Neuronal stem cell (in vitro differentiated cells): ENCODE data around the gene AFF4.

Experiments used
- DNase-seq: peaks from one replicate; pipeline ENCODE4 v3.0.0-alpha.2; 2013; ENCODE audit warnings: low spot score
- H2AFZ ChIP-seq: one replicate; pipeline ENCODE4 v1.6.1; 2013; ENCODE audit warnings: mild to moderate bottlenecking, low read length, inconsistent platforms
- H2AK5ac ChIP-seq: 2 replicates; pipeline ENCODE4 v1.6.1; 2013; ENCODE audit warnings: low read depth, mild to moderate bottlenecking, inconsistent platforms, low read length, moderate library complexity, mixed read lengths
- H2BK120ac ChIP-seq: 2 replicates; pipeline ENCODE4 v1.6.1; 2013; ENCODE audit warnings: low read depth, mild to moderate bottlenecking, inconsistent platforms, low read length, moderate library complexity, mixed read lengths
- H2BK12ac ChIP-seq: one replicate; pipeline ENCODE4 v1.6.1; 2013; ENCODE audit warnings: low read length, inconsistent platforms
- H2BK15ac ChIP-seq: 2 replicates; pipeline ENCODE4 v1.6.1; 2013; ENCODE audit warnings: mild to moderate bottlenecking, low read length, inconsistent platforms, mixed read lengths
- H2BK5ac ChIP-seq: one replicate; pipeline ENCODE4 v1.6.1; 2013; ENCODE audit warnings: inconsistent platforms, mild to moderate bottlenecking, low read length, moderate library complexity
- H3K14ac ChIP-seq: one replicate; pipeline ENCODE4 v1.6.1; 2013; ENCODE audit warnings: low read length, inconsistent platforms
- H3K18ac ChIP-seq: 2 replicates; pipeline ENCODE4 v1.6.1; 2013; ENCODE audit warnings: low read length, inconsistent platforms
- H3K23ac ChIP-seq: 2 replicates; pipeline ENCODE4 v1.6.1; 2013; ENCODE audit warnings: low read depth, mild to moderate bottlenecking, mixed read lengths, low read length, inconsistent platforms; ENCODE audit not compliant: poor library complexity
- H3K27ac ChIP-seq: replicated peaks from 3 replicates; pipeline ENCODE4 v1.5.1; 2013; ENCODE audit warnings: low read length, inconsistent platforms
- H3K27me3 ChIP-seq, 3 experiments: 2 replicates each; pipeline ENCODE4 v1.6.1; 2013; ENCODE audit warnings: low read length in 3 of 3, mild to moderate bottlenecking in 2 of 3, inconsistent platforms in 1 of 3, low read depth in 1 of 3, mixed read lengths in 1 of 3, moderate library complexity in 1 of 3; ENCODE audit not compliant: control insufficient read depth in 3 of 3, insufficient read depth in 3 of 3
- H3K36me3 ChIP-seq, 2 donors: replicated peaks in 1 of 2; 2 replicates each; pipeline ENCODE4 v1.6.1; 2013; ENCODE audit warnings: low read length in 2 of 2; ENCODE audit not compliant: control insufficient read depth in 2 of 2, insufficient read depth in 2 of 2
- H3K4ac ChIP-seq: 2 replicates; pipeline ENCODE4 v1.6.1; 2013; ENCODE audit warnings: inconsistent platforms, mild to moderate bottlenecking, low read length, moderate library complexity
- H3K4me1 ChIP-seq, 2 donors: 1 replicate in 1 of 2; 2 replicates in 1 of 2; pipeline ENCODE4 v1.6.1; 2013; ENCODE audit warnings: low read length in 2 of 2, low read depth in 1 of 2; ENCODE audit not compliant: control insufficient read depth in 2 of 2, insufficient read depth in 1 of 2
- H3K4me2 ChIP-seq: one replicate; pipeline ENCODE4 v1.6.1; 2013; ENCODE audit warnings: mild to moderate bottlenecking, low read length, inconsistent platforms; ENCODE audit not compliant: insufficient read depth, poor library complexity, severe bottlenecking
- H3K4me3 ChIP-seq, 2 donors: 2 replicates each; pipeline ENCODE4 v1.5.1; 2013; ENCODE audit warnings: low read length in 2 of 2, mild to moderate bottlenecking in 2 of 2, inconsistent platforms in 1 of 2, moderate library complexity in 1 of 2
- H3K79me1 ChIP-seq: one replicate; pipeline ENCODE4 v1.6.1; 2013; ENCODE audit warnings: low read depth, mild to moderate bottlenecking, inconsistent platforms, low read length, moderate library complexity
- H3K9ac ChIP-seq: one replicate; pipeline ENCODE4 v1.6.1; 2013; ENCODE audit warnings: mild to moderate bottlenecking, low read depth, low read length, inconsistent platforms; ENCODE audit not compliant: poor library complexity
- H3K9me3 ChIP-seq, 2 donors: replicated peaks in 1 of 2; 2 replicates each; pipeline versions ENCODE3 to v1.6.1; 2013; ENCODE audit warnings: low read length in 2 of 2, mild to moderate bottlenecking in 2 of 2, inconsistent platforms in 1 of 2, low read depth in 1 of 2, mixed read lengths in 1 of 2, moderate library complexity in 1 of 2; ENCODE audit not compliant: control insufficient read depth in 2 of 2, insufficient read depth in 1 of 2
- H4K8ac ChIP-seq: one replicate; pipeline ENCODE4 v1.6.1; 2013; ENCODE audit warnings: low read depth, mild to moderate bottlenecking, inconsistent platforms, low read length, moderate library complexity
- H4K91ac ChIP-seq: one replicate; pipeline ENCODE4 v1.6.1; 2013; ENCODE audit warnings: low read length, low read depth, mild to moderate bottlenecking, inconsistent platforms; ENCODE audit not compliant: poor library complexity
- WGBS, 2 donors: extraction: QIAGEN DNeasy Blood & Tissue Kit; methylation state at CpG; one replicate each; pipeline ENCODE4 v1.1.7; 2013; ENCODE audit warnings: missing lambda C conversion rate in 2 of 2, mixed read lengths in 1 of 2; ENCODE audit not compliant: insufficient read length in 2 of 2, insufficient replicate concordance in 1 of 2; ENCODE audit errors: extremely low coverage in 2 of 2; 5-methylcytosine and 5-hydroxymethylcytosine counted together

Gene AFF4

GRCh38 chr5:132981288-132981687 is 17.9 kb upstream of the AFF4 start:
- H2BK12ac ChIP-seq: no peak overlapping the region
- H3K4ac ChIP-seq: no peak overlapping the region
- no peak overlapping the region for H2AK5ac ChIP-seq
- H3K4me3 ChIP-seq: no peak overlapping the region
- no peaks in the 10 kb centered on the region for H3K36me3 ChIP-seq
- H3K27me3 ChIP-seq: no peaks in the 10 kb centered on the region
- H3K14ac ChIP-seq: no peak overlapping the region
- no peak for DNase-seq
- H3K9me3 ChIP-seq: no peaks in the 10 kb centered on the region
- no peak overlapping the region for H2BK15ac ChIP-seq
- no peak overlapping the region for H2BK5ac ChIP-seq
- H3K9ac ChIP-seq: no peak overlapping the region
- H3K23ac ChIP-seq: no peak overlapping the region
- H2BK120ac ChIP-seq: no peak overlapping the region
- H4K8ac ChIP-seq: no peak overlapping the region
- H3K4me2 ChIP-seq: no peak overlapping the region
- H4K91ac ChIP-seq: no peak overlapping the region
- H3K27ac ChIP-seq: no peak overlapping the region
- H3K18ac ChIP-seq: no peak overlapping the region
- no peak overlapping the region for H2AFZ ChIP-seq
- no CpG with 5 or more reads among the region's 3 CpGs for WGBS, 2 donors
- no peaks in the 10 kb centered on the region for H3K79me1 ChIP-seq
- no peaks in the 10 kb centered on the region for H3K4me1 ChIP-seq

DNA sequence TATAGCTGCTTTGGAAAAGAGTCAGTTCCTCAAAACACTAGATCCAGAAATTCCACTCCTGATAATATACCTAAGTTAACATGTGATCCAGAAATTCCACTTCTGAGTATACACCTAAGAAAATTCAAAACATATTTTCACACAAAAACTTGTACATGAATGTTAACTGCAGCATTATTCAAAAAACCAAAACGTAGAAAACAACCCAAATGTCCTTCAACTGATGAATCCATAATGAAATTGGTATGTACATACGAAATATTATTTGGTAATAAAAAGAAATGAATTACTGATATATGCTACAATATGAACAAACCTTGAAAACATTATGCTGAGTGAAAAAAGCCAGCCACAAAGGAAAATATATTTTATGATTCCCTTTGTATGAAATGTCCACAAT is 16.5 kb upstream of the AFF4 start:
- Histone ChIP-seq H3K36me3 (no peaks in the 10 kb centered on the region), H3K27me3 (no peaks in the 10 kb centered on the region), H3K4me1 (no peaks in the 10 kb centered on the region), H2BK5ac (no peak overlapping the region), H3K14ac (no peak overlapping the region), H2BK12ac (no peak overlapping the region), H3K4ac (no peak overlapping the region), H3K9ac (no peak overlapping the region), H3K18ac (no peak overlapping the region), H4K8ac (no peak overlapping the region), H2AK5ac (no peak overlapping the region), H3K4me3 (no peak overlapping the region), H3K79me1 (no peaks in the 10 kb centered on the region), H2BK15ac (no peak overlapping the region), H3K4me2 (no peak overlapping the region), H2BK120ac (no peak overlapping the region), H3K23ac (no peak overlapping the region), H4K91ac (no peak overlapping the region), H3K9me3 (no peaks in the 10 kb centered on the region), H3K27ac (no peak overlapping the region), H2AFZ (no peak overlapping the region)
- no CpG with 5 or more reads among the region's 2 CpGs for WGBS, 2 donors
- DNase-seq: no peak

DNA sequence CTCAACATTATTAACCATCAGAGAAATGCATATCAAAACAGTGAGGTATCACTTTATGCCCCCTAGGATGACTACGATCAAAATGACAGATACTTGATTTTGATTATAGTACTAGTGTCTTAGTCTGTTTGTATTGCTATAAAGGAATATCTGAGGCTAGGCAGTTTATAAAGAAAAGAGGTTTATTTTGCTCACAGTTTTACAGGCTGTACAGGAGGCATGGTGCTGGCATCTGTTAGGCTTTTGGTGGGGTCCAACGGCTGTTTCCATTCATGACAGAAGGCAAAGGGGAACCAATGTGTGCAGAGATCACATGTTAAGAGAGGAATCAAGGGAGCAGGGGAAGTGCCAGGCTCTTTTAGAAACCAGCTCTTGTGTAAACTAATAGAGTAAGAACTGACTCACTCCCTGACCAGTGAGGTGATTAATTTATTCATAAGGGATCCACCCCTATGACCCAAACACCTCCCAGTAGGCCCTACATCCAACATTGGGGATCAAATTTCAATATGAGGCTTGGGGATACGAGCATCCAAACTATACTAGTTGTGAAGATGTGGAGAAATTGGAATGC is 16.0 kb upstream of the AFF4 start:
- no peak overlapping the region for H2BK12ac ChIP-seq
- H3K27ac ChIP-seq: no peak overlapping the region
- no peak overlapping the region for H4K91ac ChIP-seq
- H2BK120ac ChIP-seq: no peak overlapping the region
- H2AK5ac ChIP-seq: no peak overlapping the region
- no peak overlapping the region for H3K14ac ChIP-seq
- no peak overlapping the region for H4K8ac ChIP-seq
- H2BK5ac ChIP-seq: no peak overlapping the region
- H3K79me1 ChIP-seq: no peaks in the 10 kb centered on the region
- H2BK15ac ChIP-seq: no peak overlapping the region
- H3K23ac ChIP-seq: no peak overlapping the region
- no peak overlapping the region for H3K4me3 ChIP-seq
- H3K4me1 ChIP-seq: no peaks in the 10 kb centered on the region
- H3K4ac ChIP-seq: no peak overlapping the region
- H3K36me3 ChIP-seq: no peaks in the 10 kb centered on the region
- H3K4me2 ChIP-seq: no peak overlapping the region
- no peak overlapping the region for H2AFZ ChIP-seq
- no CpG with 5 or more reads among the region's 3 CpGs for WGBS, 2 donors
- DNase-seq: no peak
- no peak overlapping the region for H3K18ac ChIP-seq
- H3K27me3 ChIP-seq: no peaks in the 10 kb centered on the region
- H3K9me3 ChIP-seq: no peaks in the 10 kb centered on the region
- no peak overlapping the region for H3K9ac ChIP-seq

DNA sequence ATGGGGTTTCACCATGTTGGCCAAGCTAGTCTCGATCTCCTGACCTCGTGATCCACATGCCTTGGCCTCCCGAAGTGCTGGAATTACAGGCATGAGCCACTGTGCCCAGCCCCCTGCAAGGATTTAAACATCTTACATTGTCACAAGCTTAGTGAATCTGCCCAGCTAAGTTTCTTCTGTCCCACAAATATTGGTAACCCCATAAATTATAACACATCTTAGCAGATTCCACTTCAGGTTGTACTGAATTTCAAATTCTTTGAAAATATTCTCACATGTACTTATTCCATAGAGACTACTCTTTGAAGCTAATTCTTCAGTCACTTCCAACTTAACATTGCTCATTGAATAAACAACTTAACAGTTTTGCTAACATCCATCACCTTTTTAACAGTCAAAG is 13.4 kb upstream of the AFF4 start:
- H4K91ac ChIP-seq: no peak overlapping the region
- H3K9ac ChIP-seq: no peak overlapping the region
- no peaks in the 10 kb centered on the region for H3K4me1 ChIP-seq
- no peak overlapping the region for H3K4me3 ChIP-seq
- no peak for DNase-seq
- WGBS, 2 donors: no CpG with 5 or more reads among the region's 3 CpGs
- H4K8ac ChIP-seq: no peak overlapping the region
- no peak overlapping the region for H3K23ac ChIP-seq
- H3K9me3 ChIP-seq: no peaks in the 10 kb centered on the region
- no peak overlapping the region for H2BK120ac ChIP-seq
- no peak overlapping the region for H3K4me2 ChIP-seq
- no peak overlapping the region for H3K14ac ChIP-seq
- no peaks in the 10 kb centered on the region for H3K36me3 ChIP-seq
- H2BK12ac ChIP-seq: no peak overlapping the region
- no peaks in the 10 kb centered on the region for H3K79me1 ChIP-seq
- H3K18ac ChIP-seq: no peak overlapping the region
- H3K4ac ChIP-seq: no peak overlapping the region
- no peak overlapping the region for H3K27ac ChIP-seq
- H3K27me3 ChIP-seq: no peaks in the 10 kb centered on the region
- no peak overlapping the region for H2BK5ac ChIP-seq
- H2AFZ ChIP-seq: no peak overlapping the region
- H2BK15ac ChIP-seq: no peak overlapping the region
- H2AK5ac ChIP-seq: no peak overlapping the region
